HCT116 (cell line): ENCODE measurements around the gene RALGAPA1. TPM values are rescaled to one million over a fixed set of nuclear protein-coding genes. Genes with fewer than 3 reads are reported as not detected.
"Not testable (repeated sequence)": the region's sequence is repeated elsewhere in the genome, so short reads cannot be mapped to it uniquely, and the experiment has no call there.

ENCODE experiments used
- ATAC-seq: fragments of 200-7000 bp; cut with Tn5 transposase; 2 replicates; pipeline ENCODE4 v1.9.1; 2020; ENCODE audit warnings: mild to moderate bottlenecking, moderate library complexity
- BruUV-seq: library from RNA; stranded (reverse); fragments of 400-500 nt; replicated peaks from 2 replicates; lab custom pipeline; 2021; lab: Mats Ljungman, UMichigan
- CTCF ChIA-PET: fragments of 300-600 bp; sonication (Branson Sonifier 250); formaldehyde crosslinking; loops from one replicate; lab custom pipeline; 2021; ENCODE audit warnings: antibody characterized with exemption; lab: Charles Lee
- POLR2A ChIA-PET: fragments of 300-600, 350-600 bp; sonication (Branson Sonifier 250); formaldehyde crosslinking; loops from one replicate; lab custom pipeline; 2021; ENCODE audit warnings: antibody characterized with exemption; lab: Charles Lee
- RAD21 ChIA-PET, 2 experiments: fragments of 300-600 bp; sonication (Branson Sonifier 250); formaldehyde crosslinking; loops; one replicate each; lab custom pipeline; 2023; ENCODE audit warnings: low total read pairs in 2 of 2; ENCODE audit not compliant: uncharacterized antibody in 2 of 2, unreplicated experiment in 2 of 2, low non-redundant PET in 1 of 2; lab: Charles Lee
- DNase-seq: peaks from one replicate; pipeline ENCODE4 v3.0.0-alpha.2; 2010; ENCODE audit warnings: low read depth, low spot score
- H2AFZ ChIP-seq: fragments of 200-600 bp; shearing (Covaris generic), sonication (generic); 2 replicates; pipeline ENCODE4 v1.6.1; 2017; ENCODE audit warnings: low read depth, mixed run types, mixed read lengths, antibody characterized with exemption, low read length; ENCODE audit not compliant: poor library complexity, severe bottlenecking
- H3K27ac ChIP-seq: 2 replicates; pipeline ENCODE4 v1.5.1; 2012; ENCODE audit warnings: low read depth, low read length
- H3K27me3 ChIP-seq: fragments of 200-600 bp; sonication (generic); 2 replicates; pipeline ENCODE4 v1.6.1; 2016; ENCODE audit warnings: mixed run types, low read length, mixed read lengths; ENCODE audit not compliant: insufficient read depth
- H3K36me3 ChIP-seq, 2 experiments: fragments of 200-500 bp in 1 of 2; fragments of 200-600 bp in 1 of 2; sonication (Bioruptor generic) in 1 of 2; sonication (generic) in 1 of 2; 2 replicates each; pipeline versions ENCODE4 v1.5.1 to v1.6.1; 2014 to 2016; ENCODE audit warnings: low read length in 2 of 2, inconsistent platforms in 1 of 2, mixed read lengths in 1 of 2, mixed run types in 1 of 2; ENCODE audit not compliant: insufficient read depth in 2 of 2, control insufficient read depth in 1 of 2
- H3K4me1 ChIP-seq, 2 experiments: fragments of 200-600 bp in 1 of 2; sonication (generic) in 1 of 2; 2 replicates each; pipeline versions ENCODE4 v1.5.1 to v1.6.1; 2012 to 2017; ENCODE audit warnings: low read length in 2 of 2, inconsistent platforms in 1 of 2, mild to moderate bottlenecking in 1 of 2, mixed read lengths in 1 of 2, mixed run types in 1 of 2, moderate library complexity in 1 of 2; ENCODE audit not compliant: insufficient read depth in 2 of 2, control insufficient read depth in 1 of 2
- H3K4me2 ChIP-seq: fragments of 200-600 bp; sonication (generic); 2 replicates; pipeline ENCODE4 v1.6.1; 2017; ENCODE audit warnings: mixed run types, low read length, mixed read lengths
- H3K4me3 ChIP-seq, 2 experiments: fragments of 200-600 bp in 1 of 2; sonication (generic) in 1 of 2; replicated peaks in 1 of 2; 2 replicates each; pipeline ENCODE4 v1.5.1; 2011 to 2016; ENCODE audit warnings: low read length in 2 of 2, control low read depth in 1 of 2, low read depth in 1 of 2, mild to moderate bottlenecking in 1 of 2, mixed read lengths in 1 of 2, mixed run types in 1 of 2
- H3K79me2 ChIP-seq: fragments of 200-600 bp; sonication (generic); 2 replicates; pipeline ENCODE4 v1.6.1; 2017; ENCODE audit warnings: mild to moderate bottlenecking, mixed run types, low read length, moderate library complexity, mixed read lengths; ENCODE audit not compliant: insufficient read depth
- H3K9ac ChIP-seq: fragments of 200-600 bp; sonication (generic); 2 replicates; pipeline ENCODE4 v1.6.1; 2016; ENCODE audit warnings: low read length, mixed read lengths
- H3K9me2 ChIP-seq: fragments of 200-600 bp; sonication (generic), shearing (Covaris generic); 2 replicates; pipeline ENCODE4 v1.6.1; 2017; ENCODE audit warnings: mixed run types, mild to moderate bottlenecking, moderate library complexity; ENCODE audit not compliant: insufficient read depth
- H3K9me3 ChIP-seq, 2 experiments: fragments of 200-500 bp in 1 of 2; fragments of 200-600 bp in 1 of 2; sonication (Bioruptor generic) in 1 of 2; sonication (generic) in 1 of 2; 2 replicates each; pipeline ENCODE4 v1.6.1; 2014 to 2017; ENCODE audit warnings: low read length in 2 of 2, mixed read lengths in 2 of 2, inconsistent platforms in 1 of 2, low read depth in 1 of 2, mild to moderate bottlenecking in 1 of 2, mixed run types in 1 of 2, moderate library complexity in 1 of 2; ENCODE audit not compliant: control insufficient read depth in 1 of 2, insufficient read depth in 1 of 2
- H4K20me1 ChIP-seq: fragments of 200-600 bp; sonication (generic), shearing (Covaris generic); 2 replicates; pipeline ENCODE4 v1.6.1; 2017; ENCODE audit warnings: mixed run types, mild to moderate bottlenecking, moderate library complexity; ENCODE audit not compliant: insufficient read depth
- ATF3 ChIP-seq: IDR thresholded peaks from 2 replicates; pipeline ENCODE4 v1.6.1; 2012
- CEBPB ChIP-seq: IDR thresholded peaks from 2 replicates; pipeline ENCODE4 v1.6.1; 2012; ENCODE audit warnings: low read depth
- EZH2 ChIP-seq: fragments of 200-600 bp; sonication (generic); IDR thresholded peaks from 2 replicates; pipeline ENCODE4 v1.6.1; 2017; ENCODE audit warnings: antibody characterized with exemption, mixed run types
- FOSL1 ChIP-seq: IDR thresholded peaks from 2 replicates; pipeline ENCODE4 v1.6.1; 2012; ENCODE audit warnings: low read depth
- JUND ChIP-seq: IDR thresholded peaks from 2 replicates; pipeline ENCODE4 v1.6.1; 2012
- POLR2AphosphoS5 ChIP-seq: IDR thresholded peaks from 2 replicates; pipeline ENCODE4 v1.6.1; 2011; ENCODE audit warnings: mild to moderate bottlenecking, low read depth, low read length, moderate library complexity
- SRF ChIP-seq: IDR thresholded peaks from 2 replicates; pipeline ENCODE4 v1.6.1; 2012; ENCODE audit warnings: low read depth
- TCF7L2 ChIP-seq: IDR thresholded peaks from 2 replicates; pipeline ENCODE4 v1.7.0; 2011; ENCODE audit warnings: borderline replicate concordance, inconsistent platforms; ENCODE audit not compliant: insufficient read depth, insufficient read length; ENCODE audit errors: extremely low read depth
- YY1 ChIP-seq: IDR thresholded peaks from 2 replicates; pipeline ENCODE4 v1.6.1; 2011; ENCODE audit warnings: low read length, low read depth, moderate library complexity, mild to moderate bottlenecking; ENCODE audit not compliant: insufficient replicate concordance; ENCODE audit errors: extremely low read depth
- ZBTB33 ChIP-seq: IDR thresholded peaks from 2 replicates; pipeline ENCODE4 v1.6.1; 2011; ENCODE audit warnings: mild to moderate bottlenecking, low read length, moderate library complexity; ENCODE audit not compliant: insufficient replicate concordance; ENCODE audit errors: extremely low read depth
- ZFX ChIP-seq: fragments of 450-650 bp; IDR thresholded peaks from 2 replicates; pipeline ENCODE4 v1.6.1; 2017
- ZNF274 ChIP-seq: fragments of 200-500 bp; sonication (Bioruptor generic); IDR thresholded peaks from 2 replicates; pipeline ENCODE4 v1.6.1; 2014; ENCODE audit warnings: mild to moderate bottlenecking, low read depth, low read length, inconsistent platforms
- intact Hi-C: fragments of 100-400 bp; cut with micrococcal nuclease; formaldehyde crosslinking; loops from 2 replicates; pipeline ENCODE4 v1.10.0; 2022
- total RNA-seq: library from RNA; stranded (reverse); gene quantifications from one replicate; pipeline ENCODE4 v1.2.1, GENCODE V29; 2021; ENCODE audit not compliant: unreplicated experiment

RALGAPA1 gene
- total RNA-seq, 1 experiment from 2014 or later: 29.3 TPM

- TF ChIP-seq YY1 (no peak), CEBPB (no peak), ATF3 (no peak), TCF7L2 (no peak), JUND (no peak), ZBTB33 (no peak), ZFX (no peak), FOSL1 (no peak), EZH2 (no peak), SRF (no peak), ZNF274 (no peak), POLR2AphosphoS5 (no peak)
These were observed 35.4 kb upstream of the RALGAPA1 start (continued) for GRCh38 chr14:35844494-35844893.

GRCh38 chr14:35842245-35842644 is 33.1 kb upstream of the RALGAPA1 start:
- H2AFZ ChIP-seq, H3K79me2 ChIP-seq, H3K4me2 ChIP-seq, H3K36me3 ChIP-seq, BruUV-seq, H3K27ac ChIP-seq, H3K27me3 ChIP-seq, POLR2A ChIA-PET, RAD21 ChIA-PET, DNase-seq, H3K9ac ChIP-seq, H3K9me3 ChIP-seq, CTCF ChIA-PET, H3K4me1 ChIP-seq, ATAC-seq, intact Hi-C loops, H4K20me1 ChIP-seq, H3K4me3 ChIP-seq, H3K9me2 ChIP-seq: not testable (repeated sequence)

GRCh38 chr14:35841704-35842103 is 32.6 kb upstream of the RALGAPA1 start:
- BruUV-seq, H2AFZ ChIP-seq, H3K4me2 ChIP-seq, H3K27ac ChIP-seq, CTCF ChIA-PET, intact Hi-C loops, H3K36me3 ChIP-seq, H3K9me2 ChIP-seq, H3K79me2 ChIP-seq, H3K9me3 ChIP-seq, H3K4me3 ChIP-seq, H3K4me1 ChIP-seq, DNase-seq, H3K27me3 ChIP-seq, H3K9ac ChIP-seq, RAD21 ChIA-PET, POLR2A ChIA-PET, ATAC-seq, H4K20me1 ChIP-seq: not testable (repeated sequence)
